NCI-H82 (cell line): ENCODE results near the gene KCNQ1.

ENCODE experiments used
- DNase-seq: peaks from one replicate; lab custom pipeline; 2025; lab: John Stamatoyannopoulos, UW

KCNQ1 gene

DNA sequence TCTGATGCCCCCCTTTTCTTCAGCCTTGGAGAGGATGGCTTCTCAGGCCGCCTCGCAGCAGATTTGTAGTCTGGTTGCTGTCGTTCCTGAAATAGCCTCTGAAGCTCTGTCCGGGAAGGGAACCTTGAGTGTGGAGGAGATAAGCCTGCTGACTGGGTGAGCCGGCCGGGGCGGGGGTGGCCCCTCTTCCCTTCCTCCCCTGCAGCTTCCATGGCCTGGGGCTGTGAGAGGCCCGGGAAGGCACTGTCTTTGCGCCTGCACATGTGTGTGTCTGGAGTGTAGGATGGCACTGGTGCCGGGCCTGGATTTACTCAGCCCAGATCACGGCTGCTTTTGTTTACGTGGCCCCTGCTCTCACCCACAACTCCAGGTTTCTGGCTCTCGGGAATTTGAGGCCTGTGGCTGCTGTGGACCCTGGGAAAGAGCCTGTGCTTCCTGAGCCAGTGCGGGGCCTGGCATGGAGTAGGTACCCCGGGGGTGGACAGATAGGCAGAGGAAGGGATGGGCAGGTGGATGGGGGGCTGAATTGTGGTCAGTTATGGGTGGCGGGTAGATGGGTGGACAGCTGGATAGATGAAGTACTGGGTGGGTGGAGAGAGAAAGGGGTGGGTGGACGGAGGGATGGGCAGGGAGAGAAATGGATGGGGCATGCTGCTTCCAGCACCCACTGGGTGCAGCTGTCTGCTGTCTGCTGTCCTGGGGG is 16.6 kb downstream of the KCNQ1 start:
- no peak for DNase-seq

- DNase-seq, result no peak
Observed at GRCh38 chr11:2461956-2462542, 17.2 kb downstream of the KCNQ1 start.

GRCh38 chr11:2462543-2462985 is 17.8 kb downstream of the KCNQ1 start:
- DNase-seq, result no peak

DNA sequence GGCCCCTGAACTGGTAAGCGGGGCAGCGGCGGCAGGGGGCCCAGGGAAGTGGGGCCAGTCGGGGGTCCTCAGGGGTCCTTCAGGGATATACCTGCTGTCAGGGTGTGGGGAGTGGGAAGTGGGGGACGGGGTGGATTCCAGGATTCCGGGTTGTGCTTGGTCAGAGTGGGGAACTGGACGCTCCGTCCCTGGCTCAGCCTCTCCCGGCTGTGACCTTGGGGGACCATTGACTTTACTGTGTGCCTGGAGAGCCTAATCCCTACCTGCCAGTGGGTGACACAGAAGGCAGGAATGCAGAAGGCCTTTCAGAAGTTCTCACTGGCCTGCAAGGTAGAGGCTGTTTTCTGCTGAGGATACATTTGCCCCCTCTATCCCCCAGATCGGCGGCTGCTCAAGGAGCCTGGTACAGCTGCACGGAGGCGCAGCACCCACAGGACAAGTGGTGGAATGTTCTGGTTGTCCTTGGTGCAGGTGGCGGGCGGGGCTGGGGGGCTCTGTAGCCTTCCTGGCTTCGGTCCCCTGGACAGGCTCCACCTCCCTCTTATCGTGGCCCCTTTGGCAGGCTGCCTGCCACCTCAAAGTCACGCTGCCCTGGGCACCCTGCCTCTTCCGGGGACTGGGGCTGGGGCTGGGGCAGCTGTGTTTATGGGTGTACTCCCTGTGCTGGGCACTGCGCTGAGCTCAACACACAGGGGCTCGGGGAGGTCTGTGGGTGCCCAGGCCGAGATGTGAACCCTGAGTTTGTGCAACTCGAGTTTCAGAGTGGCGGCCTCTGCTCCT is 18.4 kb downstream of the KCNQ1 start:
- no peak for DNase-seq

- DNase-seq, result no peak
Observed at GRCh38 chr11:2463766-2464277, 19.0 kb downstream of the KCNQ1 start.

- no peak for DNase-seq
Observed at GRCh38 chr11:2464451-2465165, 19.8 kb downstream of the KCNQ1 start.

DNA sequence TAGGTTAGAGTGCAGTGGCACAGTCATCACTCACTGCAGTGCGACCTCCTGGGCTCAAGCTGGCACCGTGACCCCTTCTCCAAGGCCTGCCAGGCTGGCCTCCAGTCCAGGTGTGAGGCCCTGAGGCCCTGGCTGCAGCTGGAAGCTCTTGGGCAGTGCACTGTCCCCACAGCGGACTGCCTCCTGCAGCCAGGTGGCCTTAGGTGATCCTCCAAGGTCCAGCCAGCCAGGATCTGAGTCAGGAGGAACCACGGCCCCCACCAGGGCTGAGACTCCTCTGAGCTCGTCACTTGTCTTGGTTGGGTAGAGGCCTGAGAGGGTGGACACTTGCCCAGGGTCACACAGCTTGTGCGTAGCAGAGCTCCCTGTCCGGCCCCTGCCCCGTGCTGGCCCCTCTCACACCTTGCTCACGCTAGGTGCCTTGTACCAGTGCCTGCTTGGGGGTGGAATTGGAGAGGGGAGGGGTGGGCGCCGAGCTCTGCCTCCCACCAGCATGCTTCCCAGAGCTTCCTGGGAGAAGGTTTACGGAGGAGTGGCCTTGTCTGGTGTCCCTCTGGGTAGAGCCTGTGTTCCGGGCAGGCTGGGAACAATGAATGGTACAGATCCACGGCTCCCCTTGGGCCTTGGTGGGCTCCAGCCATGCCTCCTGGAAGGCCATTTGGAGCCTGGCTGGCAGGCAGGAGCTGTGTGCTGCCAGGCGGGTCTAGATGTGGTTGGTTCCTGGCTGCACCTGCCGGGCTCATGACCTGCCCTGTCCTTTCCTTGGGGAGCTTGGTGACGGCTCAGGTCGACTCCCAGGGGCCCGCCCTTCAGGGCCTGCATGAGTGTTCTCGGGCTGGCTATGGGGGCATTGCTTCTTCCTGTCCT is 20.6 kb downstream of the KCNQ1 start:
- DNase-seq, result no peak

GRCh38 chr11:2466069-2466801 is 21.4 kb downstream of the KCNQ1 start:
- DNase-seq, result no peak

GRCh38 chr11:2466869-2467694 is 22.3 kb downstream of the KCNQ1 start:
- DNase-seq, result no peak

- no peak for DNase-seq
Observed at GRCh38 chr11:2467695-2468055, 22.9 kb downstream of the KCNQ1 start.

DNA sequence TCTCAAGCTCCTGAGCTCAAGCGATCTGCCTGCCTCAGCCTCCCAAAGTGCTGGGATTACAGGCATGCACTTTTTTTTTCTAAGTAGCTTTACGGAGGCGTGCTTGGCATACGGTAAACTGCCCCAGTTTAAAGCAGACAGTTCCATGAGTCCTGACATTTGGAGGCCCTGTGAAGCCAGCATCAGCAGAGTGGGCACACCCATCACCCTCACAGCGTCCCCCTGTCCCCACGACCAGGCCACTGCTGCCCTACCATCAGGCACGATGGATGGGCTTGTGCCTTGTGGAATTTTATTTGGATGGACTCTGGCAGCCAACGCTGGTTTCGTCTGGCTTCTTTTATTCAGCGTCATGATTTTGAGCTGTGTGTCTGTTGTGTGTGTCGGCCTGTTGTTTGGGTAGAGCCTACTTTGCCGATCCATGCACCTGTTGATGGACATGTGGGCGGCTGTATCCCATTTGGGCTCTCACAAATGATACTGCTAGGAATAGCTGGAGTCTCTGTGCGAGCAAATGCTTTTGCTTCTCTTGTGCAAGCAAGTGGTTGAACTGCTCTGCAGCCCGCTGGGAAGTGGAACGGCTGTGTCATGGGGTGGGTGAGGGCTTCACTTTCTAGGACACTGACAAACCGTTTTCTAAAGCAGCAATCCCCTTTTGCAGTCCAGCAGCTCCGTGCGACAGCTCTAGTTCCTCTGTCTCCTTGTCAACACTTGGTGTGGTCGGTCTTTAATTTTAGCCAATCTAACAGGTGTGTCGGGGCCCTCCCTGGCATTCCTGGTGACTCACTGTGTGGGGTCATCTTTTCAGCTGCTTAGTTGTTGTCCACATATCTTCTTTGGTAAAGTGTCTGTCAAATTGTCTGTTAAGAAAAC is 23.8 kb downstream of the KCNQ1 start:
- no peak for DNase-seq

- no peak for DNase-seq
Observed at GRCh38 chr11:2470495-2470894, 25.7 kb downstream of the KCNQ1 start.

DNA sequence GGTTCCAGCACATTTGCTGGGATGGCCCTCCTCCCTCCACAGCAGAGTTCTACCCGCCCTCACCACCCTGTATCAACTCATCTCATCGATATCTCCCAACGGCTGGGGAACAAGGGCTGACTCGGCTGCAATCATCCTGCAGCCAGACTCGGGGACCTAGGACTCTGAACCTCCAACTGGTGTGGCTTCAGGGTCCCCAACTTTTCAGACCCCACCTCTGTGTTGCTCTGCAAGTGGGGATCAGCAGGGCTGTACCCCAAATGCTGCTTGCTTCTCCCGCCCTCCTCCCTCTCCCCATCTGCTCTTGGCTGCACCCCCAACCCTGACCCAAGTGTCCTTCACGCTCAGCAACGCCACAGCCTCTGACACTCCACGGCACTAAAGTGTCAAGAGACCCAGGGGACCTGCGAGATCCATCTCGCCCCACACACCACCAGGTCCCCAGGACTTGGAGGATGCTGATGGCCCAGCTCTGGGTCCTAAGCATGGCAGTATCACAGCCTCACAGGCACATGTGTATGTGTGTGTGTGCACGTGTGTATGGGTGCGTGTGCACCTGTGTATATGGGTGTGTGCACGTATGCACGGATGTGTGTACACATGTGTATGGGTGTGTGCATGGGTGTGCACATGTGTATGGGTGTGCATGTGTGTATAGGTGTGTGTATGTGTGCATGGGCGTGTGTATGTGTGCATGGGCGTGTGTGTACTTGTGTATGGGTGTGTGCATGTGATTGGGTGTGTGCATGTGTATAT is 26.4 kb downstream of the KCNQ1 start:
- DNase-seq, result no peak

- DNase-seq, result no peak
Observed at GRCh38 chr11:2471804-2472096, 26.9 kb downstream of the KCNQ1 start.

DNA sequence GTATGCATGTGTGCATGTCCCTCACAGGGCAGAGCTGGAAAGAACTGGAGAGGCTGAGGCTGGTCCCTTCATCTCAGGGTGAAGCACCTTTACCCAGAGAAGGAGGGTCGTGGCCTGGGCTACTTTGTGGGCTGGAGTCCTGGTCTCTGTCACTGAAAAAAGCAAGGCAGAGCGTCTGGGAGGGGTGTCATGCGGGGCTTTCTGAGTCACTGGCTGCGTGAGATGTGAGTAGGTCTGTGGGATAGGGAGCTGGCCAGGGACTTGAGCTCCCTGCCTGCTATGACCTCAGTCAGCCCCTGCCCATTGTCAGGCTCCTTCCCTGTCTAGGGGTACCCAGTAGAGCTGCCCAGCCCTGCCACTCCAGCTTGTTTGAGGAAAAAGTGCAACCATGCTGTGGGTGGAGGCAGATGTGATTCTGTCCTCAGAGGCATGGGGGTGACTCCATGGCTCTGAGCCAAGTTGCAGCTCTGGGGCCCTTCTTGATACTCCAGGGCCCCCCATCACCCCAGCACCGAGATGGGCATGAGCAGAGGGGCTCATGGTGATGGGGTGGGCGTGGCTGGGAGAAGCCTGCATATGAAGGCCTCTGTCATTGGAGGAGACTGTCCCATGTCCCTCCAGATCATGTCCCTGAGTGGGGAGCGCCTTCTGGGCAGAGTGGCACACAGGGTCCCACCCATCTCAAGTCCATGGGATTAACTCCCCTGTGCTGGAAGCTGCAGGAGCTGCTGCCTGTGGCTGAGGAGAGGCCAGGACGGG is 27.8 kb downstream of the KCNQ1 start:
- DNase-seq, result no peak

DNA sequence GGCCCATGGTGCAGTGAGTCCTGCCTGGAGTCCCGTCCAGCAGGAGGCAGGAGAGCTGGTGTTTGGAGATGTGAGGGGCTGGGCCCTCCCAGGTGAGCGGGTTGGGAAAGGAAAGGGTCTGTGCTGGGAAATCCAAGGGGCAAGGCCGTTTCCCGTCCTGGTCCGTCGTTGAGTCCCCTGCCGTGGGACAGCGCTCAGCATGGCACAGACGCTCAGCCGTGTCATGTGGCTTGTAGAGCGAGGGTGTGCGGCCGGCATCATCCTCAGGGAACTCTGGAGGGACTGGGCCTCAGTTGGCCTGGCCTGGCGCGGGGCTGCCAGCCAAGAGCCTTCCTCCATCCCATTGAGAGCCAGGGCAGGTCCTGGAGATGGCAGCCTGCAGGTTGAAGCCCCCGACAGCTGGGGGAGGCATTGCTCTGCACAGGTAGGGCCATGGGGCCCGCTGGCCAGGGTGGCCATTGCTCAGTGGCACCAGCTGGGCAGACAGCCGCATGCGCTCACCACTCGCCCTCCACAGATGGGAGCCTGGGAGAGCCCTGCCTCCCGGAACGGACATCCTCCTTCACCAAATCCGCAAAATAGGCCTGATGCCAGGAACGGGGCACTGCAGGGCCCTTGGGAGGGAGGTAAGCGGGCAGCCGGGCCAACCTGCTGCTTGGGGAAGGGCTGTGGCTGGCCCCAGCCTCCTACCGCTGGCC is 28.7 kb downstream of the KCNQ1 start:
- no peak for DNase-seq
